Ectodermal cell (in vitro differentiated cells): ENCODE data around the gene UNC93A. TPM values are rescaled to one million over a fixed set of nuclear protein-coding genes. Genes with fewer than 3 reads are reported as not detected.
"Not testable (repeated sequence)": the region's sequence is repeated elsewhere in the genome, so short reads cannot be mapped to it uniquely, and the experiment has no call there.

Source experiments
- H3K27ac ChIP-seq: 2 replicates; pipeline ENCODE4 v1.7.0; 2013; ENCODE audit warnings: mild to moderate bottlenecking, low read depth, low read length; ENCODE audit not compliant: insufficient read depth, poor library complexity, severe bottlenecking
- H3K27me3 ChIP-seq: 2 replicates; pipeline ENCODE4 v1.7.0; 2013; ENCODE audit warnings: mild to moderate bottlenecking, low read length; ENCODE audit not compliant: insufficient read depth, control insufficient read depth, poor library complexity, severe bottlenecking
- H3K36me3 ChIP-seq: one replicate; pipeline ENCODE4 v1.7.0; 2013; ENCODE audit warnings: low read length; ENCODE audit not compliant: control insufficient read depth, insufficient read depth
- H3K4me1 ChIP-seq: one replicate; pipeline ENCODE4 v1.7.0; 2013; ENCODE audit warnings: low read length; ENCODE audit not compliant: control insufficient read depth, insufficient read depth
- H3K4me3 ChIP-seq: 2 replicates; pipeline ENCODE4 v1.7.0; 2013; ENCODE audit warnings: low read depth, low read length, control low read depth; ENCODE audit not compliant: insufficient read depth
- H3K9me3 ChIP-seq: 2 replicates; pipeline ENCODE4 v1.7.0; 2013; ENCODE audit warnings: mild to moderate bottlenecking, low read length, moderate library complexity; ENCODE audit not compliant: control insufficient read depth
- whole genome bisulfite sequencing, 2 experiments: methylation state at CpG; one replicate each; pipeline ENCODE4 v1.1.7; 2013; ENCODE audit warnings: missing lambda C conversion rate in 2 of 2; 5-methylcytosine and 5-hydroxymethylcytosine counted together
- polyA plus RNA-seq, 4 experiments: library from polyadenylated mRNA; stranded (reverse); fragments of 50-300 nt; gene quantifications; one replicate each; pipeline ENCODE4 v1.2.3, GENCODE V29; 2013

The UNC93A gene
- polyA plus RNA-seq (2013, experiment 1 of 4): not detected
- polyA plus RNA-seq (2013, experiment 2 of 4): not detected
- not detected for polyA plus RNA-seq (2013, experiment 3 of 4)
- polyA plus RNA-seq (2013, experiment 4 of 4): not detected

GRCh38 chr6:167290786-167291622, at the start of gene UNC93A:
UNC93A (plus strand) TSS chr6:167291315; CDS start chr6:167291490, 175 bp downstream.
- H3K4me3 ChIP-seq: no peak within 1 kb of the TSS
- 90 to 95% methylated on average over 7 of the region's 7 CpGs for WGBS, 2 experiments
- no peaks in the 10 kb centered on the region for H3K4me1 ChIP-seq
- H3K27ac ChIP-seq: no peak within 1 kb of the TSS
- H3K36me3 ChIP-seq: no peaks in the 10 kb centered on the region
- no peaks in the 10 kb centered on the region for H3K9me3 ChIP-seq
- no peaks in the 10 kb centered on the region for H3K27me3 ChIP-seq

GRCh38 chr6:167241321-167242134, 49.6 kb upstream of the UNC93A start:
- H3K4me1 ChIP-seq: peaks cover 22% of the 10 kb centered on the region
- not testable (repeated sequence) for H3K27ac ChIP-seq, H3K4me3 ChIP-seq, H3K9me3 ChIP-seq, H3K27me3 ChIP-seq, H3K36me3 ChIP-seq
- 75 to 83% methylated on average over 24 to 27 of the region's 30 CpGs for WGBS, 2 experiments

- not testable (repeated sequence) for H3K27me3 ChIP-seq, H3K36me3 ChIP-seq, H3K27ac ChIP-seq, H3K9me3 ChIP-seq, H3K4me3 ChIP-seq
- WGBS, 2 experiments: 93% methylated on average over 2 of the region's 7 CpGs
- H3K4me1 ChIP-seq: peaks cover 22% of the 10 kb centered on the region
Measured at GRCh38 chr6:167242135-167242506, 49.0 kb upstream of the UNC93A start.

GRCh38 chr6:167242511-167243051, 48.5 kb upstream of the UNC93A start:
- H3K27ac ChIP-seq, H3K36me3 ChIP-seq, H3K27me3 ChIP-seq, H3K9me3 ChIP-seq, H3K4me3 ChIP-seq: not testable (repeated sequence)
- peaks cover 22% of the 10 kb centered on the region for H3K4me1 ChIP-seq
- WGBS, 2 experiments: 92 to 93% methylated on average over 6 of the region's 6 CpGs

GRCh38 chr6:167244064-167244960, 46.8 kb upstream of the UNC93A start:
- Histone ChIP-seq H3K27me3 (no peaks in the 10 kb centered on the region), H3K27ac (no peak overlapping the region), H3K9me3 (no peaks in the 10 kb centered on the region), H3K4me1 (peaks cover 16% of the 10 kb centered on the region), H3K4me3 (no peak overlapping the region), H3K36me3 (no peaks in the 10 kb centered on the region)
- WGBS, 2 experiments: 46% methylated on average over 11 of the region's 11 CpGs

- Histone ChIP-seq H3K4me3 (no peak overlapping the region), H3K27ac (no peak overlapping the region), H3K36me3 (no peaks in the 10 kb centered on the region), H3K4me1 (peaks cover 16% of the 10 kb centered on the region), H3K27me3 (no peaks in the 10 kb centered on the region), H3K9me3 (no peaks in the 10 kb centered on the region)
- 31 to 39% methylated on average over 4 of the region's 4 CpGs for WGBS, 2 experiments
Measured at GRCh38 chr6:167244991-167245390, 46.1 kb upstream of the UNC93A start.

- Histone ChIP-seq H3K4me1 (peaks cover 16% of the 10 kb centered on the region), H3K4me3 (no peak overlapping the region), H3K27me3 (no peaks in the 10 kb centered on the region), H3K36me3 (no peaks in the 10 kb centered on the region), H3K27ac (no peak overlapping the region), H3K9me3 (no peaks in the 10 kb centered on the region)
- 91 to 92% methylated on average over 3 of the region's 3 CpGs for WGBS, 2 experiments
Measured at GRCh38 chr6:167245591-167245990, 45.5 kb upstream of the UNC93A start.

- no peaks in the 10 kb centered on the region for H3K27me3 ChIP-seq
- H3K4me1 ChIP-seq: peaks cover 16% of the 10 kb centered on the region
- WGBS, 2 experiments: 74 to 78% methylated on average over 22 to 23 of the region's 24 CpGs
Measured at GRCh38 chr6:167247814-167248595, 43.1 kb upstream of the UNC93A start.

GRCh38 chr6:167248878-167249455, 42.1 kb upstream of the UNC93A start:
- H3K27me3 ChIP-seq, H3K4me3 ChIP-seq, H3K9me3 ChIP-seq, H3K27ac ChIP-seq, H3K36me3 ChIP-seq: not testable (repeated sequence)
- WGBS, 2 experiments: 89 to 90% methylated on average over 12 to 14 of the region's 14 CpGs
- peaks cover 16% of the 10 kb centered on the region for H3K4me1 ChIP-seq

More at GRCh38 chr6:167247814-167248595, 43.1 kb upstream of the UNC93A start:
- no peak overlapping the region for H3K27ac ChIP-seq
- no peaks in the 10 kb centered on the region for H3K36me3 ChIP-seq
- H3K9me3 ChIP-seq: no peaks in the 10 kb centered on the region
- H3K4me3 ChIP-seq: no peak overlapping the region
